DND-41 (cell line): ENCODE measurements around the gene SLC6A17.

ENCODE experiments used
- ATAC-seq: fragments of 200-7000 bp; cut with Tn5 transposase; 3 replicates; pipeline ENCODE4 v1.9.1; 2021; ENCODE audit warnings: low read depth; ENCODE audit not compliant: insufficient read depth
- DNase-seq: peaks from one replicate; pipeline ENCODE4 v3.0.0-alpha.2; 2020
- H2AFZ ChIP-seq: 2 replicates; pipeline ENCODE4 v1.6.0; 2012; ENCODE audit warnings: low read depth, low read length
- H3K27ac ChIP-seq: 2 replicates; pipeline ENCODE4 v1.5.1; 2012; ENCODE audit warnings: low read length, inconsistent platforms
- H3K27me3 ChIP-seq: fragments of 200-600 bp; sonication (generic); 2 replicates; pipeline ENCODE4 v1.6.0; 2012; ENCODE audit warnings: low read length, mild to moderate bottlenecking, inconsistent platforms; ENCODE audit not compliant: insufficient read depth, poor library complexity
- H3K36me3 ChIP-seq: 2 replicates; pipeline ENCODE4 v1.5.1; 2012; ENCODE audit warnings: low read length, inconsistent platforms; ENCODE audit not compliant: insufficient read depth
- H3K4me1 ChIP-seq: 2 replicates; pipeline ENCODE4 v1.5.1; 2012; ENCODE audit warnings: mild to moderate bottlenecking, low read length; ENCODE audit not compliant: insufficient read depth
- H3K4me2 ChIP-seq: 2 replicates; pipeline ENCODE4 v1.6.0; 2012; ENCODE audit warnings: mild to moderate bottlenecking, moderate library complexity, low read length, inconsistent platforms; ENCODE audit not compliant: insufficient read depth
- H3K4me3 ChIP-seq, 2 experiments: fragments of 200-600 bp in 1 of 2; shearing (Covaris generic) in 1 of 2; 2 replicates each; pipeline ENCODE4 v1.5.1; 2012 to 2016; ENCODE audit warnings: inconsistent platforms in 2 of 2, low read length in 2 of 2, mild to moderate bottlenecking in 2 of 2, low read depth in 1 of 2, moderate library complexity in 1 of 2
- H3K79me2 ChIP-seq: 2 replicates; pipeline ENCODE4 v1.6.0; 2012; ENCODE audit warnings: low read length, inconsistent platforms; ENCODE audit not compliant: insufficient read depth
- H3K9ac ChIP-seq: 2 replicates; pipeline ENCODE4 v1.6.0; 2012; ENCODE audit warnings: low read depth, mild to moderate bottlenecking, inconsistent platforms, low read length, moderate library complexity
- H3K9me3 ChIP-seq: 2 replicates; pipeline ENCODE4 v1.5.1; 2012; ENCODE audit warnings: low read length, moderate library complexity, mild to moderate bottlenecking, inconsistent platforms; ENCODE audit not compliant: insufficient read depth, severe bottlenecking
- H4K20me1 ChIP-seq: 2 replicates; pipeline ENCODE4 v1.6.0; 2012; ENCODE audit warnings: low read length; ENCODE audit not compliant: insufficient read depth
- EZH2 ChIP-seq: IDR thresholded peaks from 3 replicates; pipeline ENCODE4 v1.6.1; 2012; ENCODE audit warnings: borderline replicate concordance, low read depth, mild to moderate bottlenecking, moderate library complexity, low read length, inconsistent platforms; ENCODE audit not compliant: severe bottlenecking
- TF ChIP-seq, protein P1 (sequence below): IDR thresholded peaks from 2 replicates; pipeline ENCODE4 v1.5.1; 2012; ENCODE audit warnings: borderline replicate concordance, low read length, moderate library complexity, mild to moderate bottlenecking; ENCODE audit not compliant: poor library complexity, severe bottlenecking; ENCODE audit errors: extremely low read depth

The SLC6A17 gene

DNA sequence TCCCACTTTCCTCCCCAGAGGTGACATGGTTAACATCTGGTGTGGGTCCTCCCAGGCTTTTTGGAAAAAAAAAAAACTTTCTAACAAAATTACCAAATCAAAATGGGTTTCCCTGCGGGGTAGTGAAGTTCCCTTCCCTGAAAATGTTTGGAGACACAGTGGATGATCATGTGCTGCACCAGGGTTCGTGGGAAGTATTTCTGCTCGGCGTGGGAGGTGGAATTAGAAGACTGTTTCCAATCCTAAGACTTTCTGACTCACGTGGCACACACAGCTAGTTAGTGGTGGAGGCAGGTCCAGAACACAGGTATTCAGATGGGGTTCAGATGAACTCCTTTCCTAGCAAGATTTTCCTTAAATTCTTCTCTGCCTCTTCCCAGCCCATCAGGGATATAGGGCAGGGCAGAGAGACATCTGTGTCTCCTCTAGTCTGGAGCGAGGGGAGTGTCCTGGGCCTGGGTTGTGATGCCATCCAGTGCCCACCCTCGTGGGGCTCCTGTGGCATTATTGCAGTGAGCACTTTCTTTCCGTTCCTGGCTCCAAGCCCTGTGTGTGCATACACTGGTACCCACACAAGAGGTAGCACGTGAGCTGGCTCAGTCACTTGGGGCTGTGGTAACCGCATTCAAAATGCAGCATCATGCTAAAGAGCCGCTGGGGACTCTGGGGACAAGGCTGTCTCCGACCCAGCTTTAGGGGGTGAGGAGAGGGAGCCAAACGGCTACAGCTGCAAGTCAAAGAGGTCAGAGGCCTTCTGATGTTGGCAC, 87.3 kb downstream of the SLC6A17 start:
- H3K9ac ChIP-seq, result no peak overlapping the region
- DNase-seq (no peak), ATAC-seq (no peak)
- no peaks in the 10 kb centered on the region for H3K79me2 ChIP-seq
- peaks cover 34% of the 10 kb centered on the region for H3K36me3 ChIP-seq
- peaks cover 5% of the 10 kb centered on the region for H4K20me1 ChIP-seq
- H3K4me2 ChIP-seq, result no peak overlapping the region
- H2AFZ ChIP-seq, result no peak overlapping the region
- no peaks in the 10 kb centered on the region for H3K9me3 ChIP-seq
- TF ChIP-seq, protein P1, sequence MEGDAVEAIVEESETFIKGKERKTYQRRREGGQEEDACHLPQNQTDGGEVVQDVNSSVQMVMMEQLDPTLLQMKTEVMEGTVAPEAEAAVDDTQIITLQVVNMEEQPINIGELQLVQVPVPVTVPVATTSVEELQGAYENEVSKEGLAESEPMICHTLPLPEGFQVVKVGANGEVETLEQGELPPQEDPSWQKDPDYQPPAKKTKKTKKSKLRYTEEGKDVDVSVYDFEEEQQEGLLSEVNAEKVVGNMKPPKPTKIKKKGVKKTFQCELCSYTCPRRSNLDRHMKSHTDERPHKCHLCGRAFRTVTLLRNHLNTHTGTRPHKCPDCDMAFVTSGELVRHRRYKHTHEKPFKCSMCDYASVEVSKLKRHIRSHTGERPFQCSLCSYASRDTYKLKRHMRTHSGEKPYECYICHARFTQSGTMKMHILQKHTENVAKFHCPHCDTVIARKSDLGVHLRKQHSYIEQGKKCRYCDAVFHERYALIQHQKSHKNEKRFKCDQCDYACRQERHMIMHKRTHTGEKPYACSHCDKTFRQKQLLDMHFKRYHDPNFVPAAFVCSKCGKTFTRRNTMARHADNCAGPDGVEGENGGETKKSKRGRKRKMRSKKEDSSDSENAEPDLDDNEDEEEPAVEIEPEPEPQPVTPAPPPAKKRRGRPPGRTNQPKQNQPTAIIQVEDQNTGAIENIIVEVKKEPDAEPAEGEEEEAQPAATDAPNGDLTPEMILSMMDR, result no peak
- no peak for TF ChIP-seq EZH2
- no peak overlapping the region for H3K4me3 ChIP-seq
- H3K27me3 ChIP-seq, result no peaks in the 10 kb centered on the region
- H3K4me1 ChIP-seq, result no peaks in the 10 kb centered on the region
- no peak overlapping the region for H3K27ac ChIP-seq

DNA sequence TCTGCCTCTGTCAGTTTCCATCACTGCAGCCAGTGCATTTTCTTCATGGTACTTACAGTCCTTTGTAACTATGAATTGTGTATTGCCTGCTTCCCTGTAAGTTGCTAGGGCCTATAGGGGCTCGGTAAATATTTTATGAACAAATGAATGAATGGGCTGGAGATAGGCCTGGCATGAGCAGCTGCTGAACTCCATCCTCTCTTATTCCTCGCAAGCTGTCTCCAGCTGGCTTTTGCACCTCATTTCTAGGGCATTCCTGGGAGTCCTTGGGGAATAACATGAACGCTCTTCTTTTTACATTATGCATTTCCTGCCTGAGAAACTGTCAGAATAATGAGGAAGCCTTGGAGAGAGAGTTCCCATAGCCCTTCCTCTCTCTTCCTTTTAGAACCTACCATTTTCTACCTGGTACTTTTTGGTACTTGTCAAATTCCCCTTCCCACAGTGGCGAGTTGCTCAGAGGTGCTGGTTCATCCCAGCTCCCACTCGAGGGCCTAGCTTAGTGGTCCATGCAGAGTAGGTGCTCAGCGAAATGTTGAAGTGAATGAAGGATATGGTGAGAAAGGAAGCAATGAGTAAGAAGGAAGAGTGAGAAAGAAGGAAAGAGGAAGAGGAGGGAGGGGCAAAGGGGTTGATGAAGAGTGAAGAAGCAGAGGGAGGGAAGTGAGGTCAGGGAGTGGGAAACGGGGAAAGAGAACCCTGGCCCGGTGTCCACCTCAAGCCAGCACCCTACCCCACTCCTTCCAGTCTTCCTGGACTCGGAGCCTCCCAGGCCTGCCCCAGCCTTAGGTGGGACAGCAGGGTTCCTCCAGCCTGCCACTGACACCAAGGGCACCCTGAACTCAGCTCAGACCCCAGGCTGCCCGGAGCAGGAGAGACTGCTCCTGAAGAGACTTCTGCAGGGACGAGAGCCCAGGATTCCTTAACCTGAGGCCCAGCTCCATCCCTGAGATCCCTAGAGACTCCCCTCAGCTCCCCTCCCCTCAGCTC, 89.4 kb downstream of the SLC6A17 start:
- Histone ChIP-seq H3K27me3 (no peaks in the 10 kb centered on the region), H3K36me3 (peaks cover 17% of the 10 kb centered on the region), H2AFZ (no peak overlapping the region), H3K79me2 (no peaks in the 10 kb centered on the region), H3K9ac (no peak overlapping the region), H3K27ac (no peak overlapping the region; the same call in 1 of the 2 replicates), H3K4me2 (no peak overlapping the region), H4K20me1 (peaks cover 3% of the 10 kb centered on the region), H3K4me3 (no peak overlapping the region), H3K9me3 (no peaks in the 10 kb centered on the region), H3K4me1 (no peaks in the 10 kb centered on the region)
- DNase-seq (no peak), ATAC-seq (0 out of 3 replicates have a peak, but pooled peaks have one; percentile 27)
- no peak for TF ChIP-seq EZH2
- TF ChIP-seq, protein P1, result no peak

GRCh38 chr1:110240476-110241210, 90.3 kb downstream of the SLC6A17 start:
- H2AFZ ChIP-seq, result no peak overlapping the region
- no peak overlapping the region for H3K4me3 ChIP-seq
- no peaks in the 10 kb centered on the region for H3K27me3 ChIP-seq
- H3K9me3 ChIP-seq, result no peaks in the 10 kb centered on the region
- H3K36me3 ChIP-seq, result peaks cover 9% of the 10 kb centered on the region; the same call in 1 of the 2 replicates
- H3K27ac ChIP-seq, result no peak overlapping the region
- no peak overlapping the region for H3K4me2 ChIP-seq
- ATAC-seq, result peak; percentile 51
- no peak for DNase-seq
- no peak overlapping the region for H3K9ac ChIP-seq
- H4K20me1 ChIP-seq, result peaks cover 3% of the 10 kb centered on the region
- H3K79me2 ChIP-seq, result no peaks in the 10 kb centered on the region
- H3K4me1 ChIP-seq, result no peaks in the 10 kb centered on the region
- TF ChIP-seq, protein P1, result no peak
- TF ChIP-seq EZH2, result no peak
